K562 (cell line): Measurements from ENCODE around the gene ZSWIM4. TPM values are rescaled to one million over a fixed set of nuclear protein-coding genes. Genes with fewer than 3 reads are reported as not detected.

Experiments used
- ASH1L ChIP-seq: fragments of 450-650 bp; IDR thresholded peaks from 2 replicates; pipeline ENCODE4 v1.6.1; 2018; ENCODE audit warnings: borderline replicate concordance, mild to moderate bottlenecking, low read depth; ENCODE audit not compliant: partially characterized antibody
- CBX8 ChIP-seq: fragments of 200-600 bp; sonication (generic); IDR thresholded peaks from 2 replicates; pipeline ENCODE4 v1.6.1; 2012; ENCODE audit warnings: borderline replicate concordance, mixed run types, low read depth, mild to moderate bottlenecking, moderate library complexity, mixed read lengths, low read length, control low read depth, inconsistent platforms; ENCODE audit not compliant: poor library complexity, severe bottlenecking; ENCODE audit errors: extremely low read depth
- CREB1 ChIP-seq, 2 experiments: sonication (generic) in 1 of 2; formaldehyde crosslinking in 1 of 2; IDR thresholded peaks; 2 replicates each; pipeline versions ENCODE4 v1.6.1 to v1.8.0; 2012 to 2022; ENCODE audit warnings: inconsistent platforms in 1 of 2, mild to moderate bottlenecking in 1 of 2, missing genetic modification reagents in 1 of 2, moderate library complexity in 1 of 2
- FOXM1 ChIP-seq, 2 experiments: fragments of 450-650 bp in 1 of 2; sonication (generic) in 1 of 2; formaldehyde crosslinking in 1 of 2; IDR thresholded peaks; 2 replicates each; pipeline versions ENCODE4 v1.6.1 to v1.9.0; 2017 to 2022; ENCODE audit warnings: low read depth in 2 of 2, mild to moderate bottlenecking in 2 of 2, missing genetic modification reagents in 1 of 2, moderate library complexity in 1 of 2
- HNRNPK ChIP-seq: fragments of 200-400 bp; formaldehyde crosslinking; IDR thresholded peaks from one replicate; pipeline ENCODE4 v1.6.1; 2018; ENCODE audit warnings: mild to moderate bottlenecking, low read depth, low read length; ENCODE audit not compliant: poor library complexity, severe bottlenecking
- KLF10 ChIP-seq: fragments of 250-450 bp; sonication (Bioruptor Pico); IDR thresholded peaks from 2 replicates; pipeline ENCODE4 v1.6.1; 2021; ENCODE audit warnings: matching md5 sums
- MEF2A ChIP-seq: IDR thresholded peaks from 2 replicates; pipeline ENCODE4 v1.6.1; 2011; ENCODE audit warnings: low read depth, mild to moderate bottlenecking, low read length, moderate library complexity; ENCODE audit not compliant: control insufficient read depth
- MEF2D ChIP-seq: conservative IDR thresholded peaks from 2 replicates; pipeline ENCODE4 v1.6.1; 2016; ENCODE audit warnings: low read depth, missing genetic modification characterization, missing compliant biosample characterization
- PHF8 ChIP-seq: fragments of 200-600 bp; sonication (generic); IDR thresholded peaks from 2 replicates; pipeline ENCODE4 v1.6.1; 2012; ENCODE audit warnings: mixed run types, mild to moderate bottlenecking, inconsistent platforms, low read length, moderate library complexity, borderline replicate concordance
- RBBP5 ChIP-seq: fragments of 200-600 bp; sonication (generic); IDR thresholded peaks from 2 replicates; pipeline ENCODE4 v1.6.1; 2012; ENCODE audit warnings: borderline replicate concordance, mild to moderate bottlenecking, low read length, control low read depth, inconsistent platforms; ENCODE audit not compliant: insufficient read depth, poor library complexity, severe bottlenecking
- RBFOX2 ChIP-seq: fragments of 200-400 bp; formaldehyde crosslinking; IDR thresholded peaks from 2 replicates; pipeline ENCODE4 v1.6.1; 2017; ENCODE audit warnings: low read depth, mild to moderate bottlenecking, low read length, moderate library complexity
- RBM22 ChIP-seq: fragments of 200-400 bp; formaldehyde crosslinking; IDR thresholded peaks from 2 replicates; pipeline ENCODE4 v1.6.1; 2018; ENCODE audit warnings: low read length, low read depth; ENCODE audit not compliant: poor library complexity, severe bottlenecking
- RHOXF2B ChIP-seq: fragments of 250-450 bp; sonication (Bioruptor Pico); conservative IDR thresholded peaks from 2 replicates; pipeline ENCODE4 v1.5.1; 2021
- SMARCA4 ChIP-seq: fragments of 450-650 bp; IDR thresholded peaks from 2 replicates; pipeline ENCODE4 v1.6.1; 2016
- TAF9B ChIP-seq: fragments of 450-650 bp; IDR thresholded peaks from 2 replicates; pipeline ENCODE4 v1.6.1; 2018; ENCODE audit warnings: mild to moderate bottlenecking; ENCODE audit not compliant: partially characterized antibody
- TBL1XR1 ChIP-seq, 2 experiments: IDR thresholded peaks; 2 replicates each; pipeline ENCODE4 v1.6.1; 2012; ENCODE audit warnings: improper control_type of control experiment in 2 of 2, low read length in 2 of 2, mild to moderate bottlenecking in 1 of 2
- TRIM24 ChIP-seq, 2 experiments: fragments of 450-650 bp; IDR thresholded peaks; 2 replicates each; pipeline ENCODE4 v1.6.1; 2016
- ZNF41 ChIP-seq: fragments of 250-450 bp; sonication (Bioruptor Pico); conservative IDR thresholded peaks from 2 replicates; pipeline ENCODE4 v1.4.0; 2020; ENCODE audit warnings: mild to moderate bottlenecking
- polyA plus RNA-seq, 8 experiments: library from polyadenylated mRNA; depleted of rRNA in 4 of 8; stranded (reverse) in 5 of 8; unstranded in 3 of 8; fragments of >200 nt; fragmentation: Nextera tagmentation in 2 of 8; fragmentation: Illumina TruSeq in 1 of 8; extraction: Ambion mirVana in 2 of 8; extraction: Trizol in 1 of 8; gene quantifications; 2 replicates each; pipeline versions ENCODE4 v1.2.1 to v1.2.3, GENCODE V29; 2011 to 2014; ENCODE audit warnings: inconsistent platforms in 1 of 8, missing spikeins in 1 of 8
- total RNA-seq, 7 experiments: library from RNA; depleted of rRNA in 6 of 7; stranded (reverse); fragments of >200 nt in 6 of 7; fragmentation: Illumina TruSeq in 2 of 7; extraction: Trizol in 2 of 7; gene quantifications; 2 replicates each; pipeline versions ENCODE4 v1.2.1 to v1.2.3, GENCODE V29; 2011 to 2021; ENCODE audit warnings: low replicate concordance in 1 of 7
- TF ChIP-seq, protein P1 (sequence below): fragments of 450-650 bp; IDR thresholded peaks from 2 replicates; pipeline ENCODE4 v1.6.1; 2017; ENCODE audit warnings: antibody characterized with exemption, mild to moderate bottlenecking
- TF ChIP-seq, protein P2 (sequence below): fragments of 450-650 bp; IDR thresholded peaks from 2 replicates; pipeline ENCODE4 v1.7.0; 2016; ENCODE audit warnings: borderline replicate concordance

Gene ZSWIM4
- total and polyA plus RNA-seq, 9 of the 15 experiments (the other 6 are each of a cell fraction or from before 2014, with no cell fraction given): 0.25 to 3.7 (median 0.79) TPM; not detected in 2

- TF ChIP-seq SMARCA4 (peak; percentile 55; the same call in 1 of the 2 replicates), TRIM24 (IDR thresholded peaks at IDR 0.05) (peak in 1 of 2 experiments; percentile 20; a peak in 1 of 4 replicates), FOXM1 (IDR thresholded peaks at IDR 0.05; ENCODE audit: low read depth) (no peak), FOXM1 (CRISPR knock-in tag; IDR thresholded peaks at IDR 0.05; ENCODE audit: low read depth) (no peak), CREB1 (IDR thresholded peaks at IDR 0.05) (0 out of 2 replicates have a peak, but pooled peaks have one; percentile 6), CREB1 (CRISPR knock-in tag; IDR thresholded peaks at IDR 0.05) (no peak), ZNF41 (CRISPR knock-in tag) (no peak), MEF2D (tag) (no peak), HNRNPK (no peak), RBBP5 (no peak), PHF8 (peak; percentile 67; the same call in 1 of the 2 replicates), CBX8 (no peak), ASH1L (no peak), KLF10 (CRISPR knock-in tag) (no peak), MEF2A (no peak), RHOXF2B (no peak), TAF9B (peak; percentile 62), TBL1XR1 (IDR thresholded peaks at IDR 0.05; ENCODE audit: low read length in 2 of 2) (peak in 1 of 2 experiments; percentile 49; a peak in 1 of 4 replicates), RBM22 (no peak), RBFOX2 (peak; percentile 95)
- TF ChIP-seq, protein P1, sequence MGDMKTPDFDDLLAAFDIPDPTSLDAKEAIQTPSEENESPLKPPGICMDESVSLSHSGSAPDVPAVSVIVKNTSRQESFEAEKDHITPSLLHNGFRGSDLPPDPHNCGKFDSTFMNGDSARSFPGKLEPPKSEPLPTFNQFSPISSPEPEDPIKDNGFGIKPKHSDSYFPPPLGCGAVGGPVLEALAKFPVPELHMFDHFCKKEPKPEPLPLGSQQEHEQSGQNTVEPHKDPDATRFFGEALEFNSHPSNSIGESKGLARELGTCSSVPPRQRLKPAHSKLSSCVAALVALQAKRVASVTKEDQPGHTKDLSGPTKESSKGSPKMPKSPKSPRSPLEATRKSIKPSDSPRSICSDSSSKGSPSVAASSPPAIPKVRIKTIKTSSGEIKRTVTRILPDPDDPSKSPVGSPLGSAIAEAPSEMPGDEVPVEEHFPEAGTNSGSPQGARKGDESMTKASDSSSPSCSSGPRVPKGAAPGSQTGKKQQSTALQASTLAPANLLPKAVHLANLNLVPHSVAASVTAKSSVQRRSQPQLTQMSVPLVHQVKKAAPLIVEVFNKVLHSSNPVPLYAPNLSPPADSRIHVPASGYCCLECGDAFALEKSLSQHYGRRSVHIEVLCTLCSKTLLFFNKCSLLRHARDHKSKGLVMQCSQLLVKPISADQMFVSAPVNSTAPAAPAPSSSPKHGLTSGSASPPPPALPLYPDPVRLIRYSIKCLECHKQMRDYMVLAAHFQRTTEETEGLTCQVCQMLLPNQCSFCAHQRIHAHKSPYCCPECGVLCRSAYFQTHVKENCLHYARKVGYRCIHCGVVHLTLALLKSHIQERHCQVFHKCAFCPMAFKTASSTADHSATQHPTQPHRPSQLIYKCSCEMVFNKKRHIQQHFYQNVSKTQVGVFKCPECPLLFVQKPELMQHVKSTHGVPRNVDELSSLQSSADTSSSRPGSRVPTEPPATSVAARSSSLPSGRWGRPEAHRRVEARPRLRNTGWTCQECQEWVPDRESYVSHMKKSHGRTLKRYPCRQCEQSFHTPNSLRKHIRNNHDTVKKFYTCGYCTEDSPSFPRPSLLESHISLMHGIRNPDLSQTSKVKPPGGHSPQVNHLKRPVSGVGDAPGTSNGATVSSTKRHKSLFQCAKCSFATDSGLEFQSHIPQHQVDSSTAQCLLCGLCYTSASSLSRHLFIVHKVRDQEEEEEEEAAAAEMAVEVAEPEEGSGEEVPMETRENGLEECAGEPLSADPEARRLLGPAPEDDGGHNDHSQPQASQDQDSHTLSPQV: peak; percentile 52; the same call in 1 of the 2 replicates
- TF ChIP-seq, protein P2, sequence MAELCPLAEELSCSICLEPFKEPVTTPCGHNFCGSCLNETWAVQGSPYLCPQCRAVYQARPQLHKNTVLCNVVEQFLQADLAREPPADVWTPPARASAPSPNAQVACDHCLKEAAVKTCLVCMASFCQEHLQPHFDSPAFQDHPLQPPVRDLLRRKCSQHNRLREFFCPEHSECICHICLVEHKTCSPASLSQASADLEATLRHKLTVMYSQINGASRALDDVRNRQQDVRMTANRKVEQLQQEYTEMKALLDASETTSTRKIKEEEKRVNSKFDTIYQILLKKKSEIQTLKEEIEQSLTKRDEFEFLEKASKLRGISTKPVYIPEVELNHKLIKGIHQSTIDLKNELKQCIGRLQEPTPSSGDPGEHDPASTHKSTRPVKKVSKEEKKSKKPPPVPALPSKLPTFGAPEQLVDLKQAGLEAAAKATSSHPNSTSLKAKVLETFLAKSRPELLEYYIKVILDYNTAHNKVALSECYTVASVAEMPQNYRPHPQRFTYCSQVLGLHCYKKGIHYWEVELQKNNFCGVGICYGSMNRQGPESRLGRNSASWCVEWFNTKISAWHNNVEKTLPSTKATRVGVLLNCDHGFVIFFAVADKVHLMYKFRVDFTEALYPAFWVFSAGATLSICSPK: 0 out of 2 replicates have a peak, but pooled peaks have one; percentile 49
Observed at GRCh38 chr19:13839130-13839937, 44.1 kb downstream of the ZSWIM4 start (continued).
